Amniotic epithelial cell (primary cell): ENCODE results near the gene STEAP4.
A peak's percentile ranks its signal among the peaks of the same experiment; 100 is the strongest.
"Not testable (repeated sequence)": the region's sequence is repeated elsewhere in the genome, so short reads cannot be mapped to it uniquely, and the experiment has no call there.

Experiments used
- DNase-seq: peaks from one replicate; pipeline ENCODE4 v3.0.0-alpha.2; 2010; ENCODE audit warnings: low read depth

STEAP4 gene

GRCh38 chr7:88312061-88312663 is 5.5 kb upstream of the STEAP4 start:
- no peak for DNase-seq

GRCh38 chr7:88311675-88312036 is 5.0 kb upstream of the STEAP4 start:
- no peak for DNase-seq

GRCh38 chr7:88310956-88311674 is 4.4 kb upstream of the STEAP4 start:
- DNase-seq: no peak

- no peak for DNase-seq
Measured at GRCh38 chr7:88309819-88310218, 3.1 kb upstream of the STEAP4 start.

GRCh38 chr7:88307823-88308222 is 1.1 kb upstream of the STEAP4 start:
- no peak for DNase-seq

GRCh38 chr7:88307412-88307811 is 718 bp upstream of the STEAP4 start:
- no peak for DNase-seq

GRCh38 chr7:88305044-88305443 is 1.6 kb downstream of the STEAP4 start:
- DNase-seq: no peak

- DNase-seq: no peak
Measured at GRCh38 chr7:88302486-88302885, 4.2 kb downstream of the STEAP4 start.

GRCh38 chr7:88301924-88302323 is 4.8 kb downstream of the STEAP4 start:
- DNase-seq: no peak

GRCh38 chr7:88300401-88300945 is 6.2 kb downstream of the STEAP4 start:
- DNase-seq: no peak

GRCh38 chr7:88299126-88299525 is 7.6 kb downstream of the STEAP4 start:
- DNase-seq: no peak

- DNase-seq: no peak
Measured at GRCh38 chr7:88293866-88294265, 12.8 kb downstream of the STEAP4 start.

- DNase-seq: no peak
Measured at GRCh38 chr7:88291398-88292173, 15.1 kb downstream of the STEAP4 start.

GRCh38 chr7:88290491-88290890 is 16.2 kb downstream of the STEAP4 start:
- no peak for DNase-seq

- no peak for DNase-seq
Measured at GRCh38 chr7:88289564-88290025, 17.1 kb downstream of the STEAP4 start.

GRCh38 chr7:88281749-88282148 is 24.9 kb downstream of the STEAP4 start:
- no peak for DNase-seq

GRCh38 chr7:88280801-88281200 is 25.9 kb downstream of the STEAP4 start:
- no peak for DNase-seq

GRCh38 chr7:88279323-88279722 is 27.4 kb downstream of the STEAP4 start:
- DNase-seq: no peak

GRCh38 chr7:88278881-88279280 is 27.8 kb downstream of the STEAP4 start:
- peak; percentile 1 for DNase-seq

GRCh38 chr7:88276605-88277153 is 30.0 kb downstream of the STEAP4 start:
- DNase-seq: no peak

- not testable (repeated sequence) for DNase-seq
Measured at GRCh38 chr7:88274856-88275255, 31.8 kb downstream of the STEAP4 start.

GRCh38 chr7:88269586-88269985 is 37.1 kb downstream of the STEAP4 start:
- no peak for DNase-seq

GRCh38 chr7:88268858-88269257 is 37.8 kb downstream of the STEAP4 start:
- DNase-seq: no peak
